Stomach (tissue), 4 donors: ENCODE measurements around the gene NCAM1.

ENCODE experiments used
- CTCF ChIP-seq, 7 experiments: fragments of 450-650 bp in 4 of 7; fragments of 200-600 bp in 3 of 7; sonication (generic) in 3 of 7; IDR thresholded peaks; one replicate each; pipeline ENCODE4 v1.5.1; 2016 to 2019; ENCODE audit warnings: antibody characterized with exemption in 7 of 7, control low read depth in 2 of 7, mild to moderate bottlenecking in 1 of 7
- POLR2A ChIP-seq, 4 donors: fragments of 450-650 bp; IDR thresholded peaks; one replicate each; pipeline ENCODE4 v1.6.1; 2016; ENCODE audit warnings: antibody characterized with exemption in 4 of 4, control low read depth in 2 of 4, mild to moderate bottlenecking in 1 of 4, moderate library complexity in 1 of 4

GRCh38 chr11:113234888-113235287 is 273.7 kb downstream of the NCAM1 start:
- TF ChIP-seq CTCF (IDR thresholded peaks at IDR 0.05) (no peak), POLR2A (IDR thresholded peaks at IDR 0.05) (no peak)
